PC-3 (cell line): ENCODE measurements around the gene SNX32. TPM values are rescaled to one million over a fixed set of nuclear protein-coding genes. Genes with fewer than 3 reads are reported as not detected.
A peak's percentile ranks its signal among the peaks of the same experiment; 100 is the strongest.

Experiments
- ATAC-seq: fragments of 200-7000 bp; cut with Tn5 transposase; 2 replicates; pipeline ENCODE4 v1.9.1; 2020; ENCODE audit warnings: mild to moderate bottlenecking, moderate library complexity
- BruUV-seq: library from RNA; stranded (reverse); fragments of 400-500 nt; replicated peaks from 2 replicates; lab custom pipeline; 2021; lab: Mats Ljungman, UMichigan
- CTCF ChIA-PET: fragments of 300-600 bp; sonication (Branson Sonifier 250); formaldehyde crosslinking; loops from one replicate; lab custom pipeline; 2022; ENCODE audit warnings: antibody characterized with exemption; lab: Charles Lee
- POLR2A ChIA-PET: fragments of 300-600 bp; sonication (Branson Sonifier 250); formaldehyde crosslinking; loops from one replicate; lab custom pipeline; 2022; ENCODE audit warnings: antibody characterized with exemption; ENCODE audit not compliant: unreplicated experiment; lab: Charles Lee
- DNase-seq: peaks from one replicate; pipeline ENCODE4 v3.0.0-alpha.2; 2015
- H2AFZ ChIP-seq: fragments of 300-600 bp; sonication (generic); 2 replicates; pipeline ENCODE4 v1.6.0; 2016; ENCODE audit warnings: antibody characterized with exemption, low read length
- H3F3A ChIP-seq: fragments of 300-600 bp; sonication (generic); one replicate; pipeline ENCODE4 v1.6.0; 2017; ENCODE audit warnings: antibody characterized with exemption, low read length, control low read depth, mild to moderate bottlenecking; ENCODE audit not compliant: unreplicated experiment
- H3K27ac ChIP-seq: fragments of 300-600 bp; sonication (generic); 2 replicates; pipeline ENCODE4 v1.5.1; 2016; ENCODE audit warnings: mild to moderate bottlenecking, low read length
- H3K27me3 ChIP-seq: fragments of 300-600 bp; sonication (generic); 2 replicates; pipeline ENCODE4 v1.6.1; 2016; ENCODE audit warnings: low read length, mixed read lengths
- H3K36me3 ChIP-seq: fragments of 300-600 bp; sonication (generic); 2 replicates; pipeline ENCODE4 v1.6.1; 2016; ENCODE audit warnings: low read depth, mixed run types, low read length, mixed read lengths
- H3K4me1 ChIP-seq: fragments of 300-600 bp; sonication (generic); 2 replicates; pipeline ENCODE4 v1.5.1; 2016; ENCODE audit warnings: low read length; ENCODE audit not compliant: insufficient read depth
- H3K4me2 ChIP-seq: fragments of 300-600 bp; sonication (generic); 2 replicates; pipeline ENCODE4 v1.6.0; 2016; ENCODE audit warnings: low read length
- H3K4me3 ChIP-seq: fragments of 300-600 bp; sonication (generic); 2 replicates; pipeline ENCODE4 v1.5.1; 2016; ENCODE audit warnings: mild to moderate bottlenecking, low read length, mixed read lengths
- H3K79me2 ChIP-seq: fragments of 300-600 bp; sonication (generic); 2 replicates; pipeline ENCODE4 v1.6.1; 2017; ENCODE audit warnings: low read length, mixed read lengths
- H3K9ac ChIP-seq: fragments of 300-600 bp; sonication (generic); 2 replicates; pipeline ENCODE4 v1.6.0; 2016; ENCODE audit warnings: mild to moderate bottlenecking, low read length
- H3K9me2 ChIP-seq: fragments of 300-600 bp; sonication (generic); replicated peaks from 2 replicates; pipeline ENCODE4 v1.6.1; 2016; ENCODE audit warnings: mixed run types, low read length, mixed read lengths
- H3K9me3 ChIP-seq: fragments of 300-600 bp; sonication (generic); 2 replicates; pipeline ENCODE4 v1.6.1; 2016; ENCODE audit warnings: low read length, mixed read lengths
- H4K20me1 ChIP-seq: fragments of 300-600 bp; sonication (generic); 2 replicates; pipeline ENCODE4 v1.6.1; 2016; ENCODE audit warnings: low read length, mixed read lengths
- CTCF ChIP-seq: fragments of 300-600 bp; sonication (generic); conservative IDR thresholded peaks from 2 replicates; pipeline ENCODE4 v1.5.1; 2017; ENCODE audit warnings: antibody characterized with exemption, low read depth, mild to moderate bottlenecking, low read length
- EZH2 ChIP-seq: fragments of 300-600 bp; sonication (generic); IDR thresholded peaks from one replicate; pipeline ENCODE4 v1.6.1; 2017; ENCODE audit warnings: antibody characterized with exemption, mild to moderate bottlenecking, low read length; ENCODE audit not compliant: unreplicated experiment
- EZH2phosphoT487 ChIP-seq: fragments of 300-600 bp; sonication (generic); IDR thresholded peaks from 2 replicates; pipeline ENCODE4 v1.6.1; 2018; ENCODE audit warnings: mild to moderate bottlenecking, antibody characterized with exemption, low read length, borderline replicate concordance
- intact Hi-C: fragments of 100-400 bp; cut with micrococcal nuclease; formaldehyde crosslinking; loops from 2 replicates; pipeline ENCODE4 v1.9.0; 2023
- total RNA-seq: library from RNA; depleted of rRNA; stranded (reverse); fragments of >200 nt; gene quantifications from 2 replicates; pipeline ENCODE4 v1.2.3, GENCODE V29; 2014

SNX32 gene
- total RNA-seq, 1 experiment from 2014 or later, result not detected

- DNase-seq (no peak), ATAC-seq (0 out of 2 replicates have a peak, but pooled peaks have one; percentile 20)
- Histone ChIP-seq H3F3A (no peaks in the 10 kb centered on the region), H3K27ac (no peak overlapping the region), H2AFZ (no peak overlapping the region), H3K9ac (no peak overlapping the region), H3K4me3 (no peak overlapping the region), H3K9me2 (no peaks in the 10 kb centered on the region), H3K36me3 (no peaks in the 10 kb centered on the region), H3K4me1 (no peaks in the 10 kb centered on the region), H3K79me2 (no peaks in the 10 kb centered on the region), H3K4me2 (no peak overlapping the region), H4K20me1 (no peaks in the 10 kb centered on the region), H3K9me3 (no peaks in the 10 kb centered on the region), H3K27me3 (no peaks in the 10 kb centered on the region)
- intact Hi-C loops, result no loop called here
- ChIA-PET POLR2A (interaction anchor here (0.6 kb wide), 1 partner anchor 1968 kb away, joined by 3 read pairs; no protein-coding TSS in a partner anchor), CTCF (interaction anchor here (0.7 kb wide), 1 partner anchor 29 kb away, joined by 6 read pairs; no protein-coding TSS in a partner anchor)
- BruUV-seq, result no TSS peak
- TF ChIP-seq CTCF, result no peak
- TF ChIP-seq EZH2phosphoT487, result no peak
- TF ChIP-seq EZH2, result no peak
These were observed 8.4 kb downstream of the SNX32 start for GRCh38 chr11:65842144-65842543.

- no peak for TF ChIP-seq EZH2phosphoT487
- TF ChIP-seq EZH2, result no peak
- no peak for TF ChIP-seq CTCF
- Histone ChIP-seq H3K4me2 (no peak overlapping the region), H3K27ac (no peak overlapping the region), H3K9me3 (no peaks in the 10 kb centered on the region), H3K36me3 (no peaks in the 10 kb centered on the region), H3K4me1 (no peaks in the 10 kb centered on the region), H3K9ac (no peak overlapping the region), H2AFZ (no peak overlapping the region), H3K9me2 (no peaks in the 10 kb centered on the region), H3K79me2 (no peaks in the 10 kb centered on the region), H4K20me1 (no peaks in the 10 kb centered on the region), H3F3A (no peaks in the 10 kb centered on the region), H3K4me3 (no peak overlapping the region), H3K27me3 (no peaks in the 10 kb centered on the region)
- ATAC-seq, result no peak
- ChIA-PET POLR2A (no interaction called here), CTCF (no interaction called here)
- intact Hi-C loops, result no loop called here
- no TSS peak for BruUV-seq
- no peak for DNase-seq
These were observed 10.0 kb downstream of the SNX32 start for GRCh38 chr11:65843811-65844210.

GRCh38 chr11:65844231-65844872 is 10.6 kb downstream of the SNX32 start:
- no peaks in the 10 kb centered on the region for H3K79me2 ChIP-seq
- H4K20me1 ChIP-seq, result no peaks in the 10 kb centered on the region
- H3K9me2 ChIP-seq, result no peaks in the 10 kb centered on the region
- no peak overlapping the region for H3K9ac ChIP-seq
- H3K9me3 ChIP-seq, result no peaks in the 10 kb centered on the region
- no peaks in the 10 kb centered on the region for H3K4me1 ChIP-seq
- no TSS peak for BruUV-seq
- H3K4me3 ChIP-seq, result no peak overlapping the region
- no peak overlapping the region for H3K27ac ChIP-seq
- no peak overlapping the region for H2AFZ ChIP-seq
- no peak for TF ChIP-seq EZH2phosphoT487
- no peak for TF ChIP-seq EZH2
- H3K4me2 ChIP-seq, result no peak overlapping the region
- CTCF ChIA-PET, result no interaction called here
- no peak for DNase-seq
- intact Hi-C loops, result no loop called here
- H3K27me3 ChIP-seq, result no peaks in the 10 kb centered on the region
- no peaks in the 10 kb centered on the region for H3K36me3 ChIP-seq
- POLR2A ChIA-PET, result no interaction called here
- ATAC-seq, result no peak
- H3F3A ChIP-seq, result no peaks in the 10 kb centered on the region
